Epithelial cell of esophagus (primary cell): ENCODE data around the gene CYP19A1.

Experiments
- DNase-seq: peaks from one replicate; pipeline ENCODE4 v3.0.0; 2010; ENCODE audit warnings: low read depth
- H3K4me3 ChIP-seq: 2 replicates; pipeline ENCODE4 v1.5.1; 2011; ENCODE audit warnings: mild to moderate bottlenecking, low read length, control low read depth
- CTCF ChIP-seq: IDR thresholded peaks from 2 replicates; pipeline ENCODE4 v1.5.1; 2011; ENCODE audit warnings: low read depth, mild to moderate bottlenecking, low read length, control low read depth, inconsistent platforms; ENCODE audit not compliant: insufficient read depth; ENCODE audit errors: missing control alignments

The CYP19A1 gene

GRCh38 chr15:51341366-51342226, 3.2 kb upstream of the CYP19A1 start, which contains the start of gene GLDN:
Gene GLDN, plus strand, starts transcription at chr15:51341655. Its CDS starts 30 bp downstream, at chr15:51341685.
- no peak within 1 kb of the TSS for H3K4me3 ChIP-seq
- no peak for TF ChIP-seq CTCF
- peak; percentile 26 for DNase-seq

- no peak overlapping the region for H3K4me3 ChIP-seq
- TF ChIP-seq CTCF = no peak
- DNase-seq = no peak
Observed at GRCh38 chr15:51335538-51336410, 2.6 kb downstream of the CYP19A1 start.

- no peak for DNase-seq
- TF ChIP-seq CTCF = no peak
- no peak overlapping the region for H3K4me3 ChIP-seq
Observed at GRCh38 chr15:51335087-51335486, 3.3 kb downstream of the CYP19A1 start.

- DNase-seq = no peak
- H3K4me3 ChIP-seq = no peak overlapping the region
- no peak for TF ChIP-seq CTCF
Observed at GRCh38 chr15:51334011-51334451, 4.4 kb downstream of the CYP19A1 start.

- H3K4me3 ChIP-seq = no peak overlapping the region
- TF ChIP-seq CTCF = no peak
- DNase-seq = no peak
Observed at GRCh38 chr15:51333571-51333970, 4.8 kb downstream of the CYP19A1 start.

GRCh38 chr15:51332206-51333147, 5.9 kb downstream of the CYP19A1 start:
- peak; percentile 61 for DNase-seq
- no peak overlapping the region for H3K4me3 ChIP-seq
- no peak for TF ChIP-seq CTCF
